Measurements from ENCODE around the gene GFM1. TPM values are rescaled to one million over a fixed set of nuclear protein-coding genes. Genes with fewer than 3 reads are reported as not detected.

Gene GFM1
- total RNA-seq, 4 donors from 2014 or later = 36.4 to 46.6 (median 39.0) TPM

- Histone ChIP-seq H3K36me3 (no peaks in the 10 kb centered on the region), H3K9me3 (peaks cover 0 to 7% (median 3%) of the 10 kb centered on the region in 4 donors), H3K4me1 (no peaks in the 10 kb centered on the region), H3K4me3 (no peak overlapping the region), H3K27me3 (no peaks in the 10 kb centered on the region), H3K27ac (replicated peaks in 1 of 4) (no peak overlapping the region)
- DNase-seq (ENCODE audit: extremely low spot score) = no peak
- intact Hi-C loops (cut with DNase I) = no loop called here
- TF ChIP-seq POLR2A (IDR thresholded peaks at IDR 0.05; ENCODE audit: low read depth) (no peak), CTCF (IDR thresholded peaks at IDR 0.05) (no peak), POLR2AphosphoS5 (IDR thresholded peaks at IDR 0.05) (no peak), EP300 (IDR thresholded peaks at IDR 0.05) (no peak)
- WGBS = 97% methylated on average over 1 of the region's 1 CpG
Measured at GRCh38 chr3:158625881-158626280, 18.4 kb upstream of the GFM1 start.

GRCh38 chr3:158631981-158632380, 12.3 kb upstream of the GFM1 start:
- TF ChIP-seq EP300 (IDR thresholded peaks at IDR 0.05) = no peak
- no peak for TF ChIP-seq POLR2A (IDR thresholded peaks at IDR 0.05; ENCODE audit: low read depth)
- no peak for TF ChIP-seq POLR2AphosphoS5 (IDR thresholded peaks at IDR 0.05)
- no peak for TF ChIP-seq CTCF (IDR thresholded peaks at IDR 0.05)
- DNase-seq (ENCODE audit: extremely low spot score) = no peak
- Histone ChIP-seq H3K27me3 (no peaks in the 10 kb centered on the region), H3K9me3 (no peaks in the 10 kb centered on the region), H3K36me3 (no peaks in the 10 kb centered on the region), H3K4me1 (no peaks in the 10 kb centered on the region), H3K4me3 (no peak overlapping the region), H3K27ac (replicated peaks in 1 of 4) (no peak overlapping the region)
- intact Hi-C loops (cut with DNase I) = no loop called here

- no peak for TF ChIP-seq POLR2A (IDR thresholded peaks at IDR 0.05; ENCODE audit: low read depth)
- DNase-seq (ENCODE audit: extremely low spot score) = no peak
- H3K4me1 ChIP-seq = peaks cover 7 to 14% (median 10%) of the 10 kb centered on the region in 4 donors
- H3K36me3 ChIP-seq = no peaks in the 10 kb centered on the region
- H3K27ac ChIP-seq (replicated peaks in 1 of 4) = no peak overlapping the region
- H3K9me3 ChIP-seq = no peaks in the 10 kb centered on the region
- 82% methylated on average over 7 of the region's 7 CpGs for WGBS
- H3K4me3 ChIP-seq = no peak overlapping the region
- no peaks in the 10 kb centered on the region for H3K27me3 ChIP-seq
- intact Hi-C loops (cut with DNase I) = no loop called here
Measured at GRCh38 chr3:158640646-158641045, 3.7 kb upstream of the GFM1 start.

GRCh38 chr3:158642005-158642404, 2.3 kb upstream of the GFM1 start:
- intact Hi-C loops (cut with DNase I) = no loop called here
- Histone ChIP-seq H3K36me3 (peaks cover 0 to 10% (median 7%) of the 10 kb centered on the region in 4 donors), H3K9me3 (no peaks in the 10 kb centered on the region), H3K4me3 (no peak overlapping the region), H3K4me1 (peaks cover 13 to 27% (median 23%) of the 10 kb centered on the region in 4 donors), H3K27ac (replicated peaks in 1 of 4) (no peak overlapping the region), H3K27me3 (no peaks in the 10 kb centered on the region)
- no peak for DNase-seq (ENCODE audit: extremely low spot score)
- 83% methylated on average over 7 of the region's 7 CpGs for WGBS
- TF ChIP-seq EP300 (IDR thresholded peaks at IDR 0.05) (no peak), CTCF (IDR thresholded peaks at IDR 0.05) (no peak), POLR2A (IDR thresholded peaks at IDR 0.05; ENCODE audit: low read depth) (no peak), POLR2AphosphoS5 (IDR thresholded peaks at IDR 0.05) (no peak)

GRCh38 chr3:158642474-158643210, 1.7 kb upstream of the GFM1 start:
- Histone ChIP-seq H3K27ac (replicated peaks in 1 of 4) (no peak overlapping the region), H3K36me3 (peaks cover 0 to 16% (median 10%) of the 10 kb centered on the region in 4 donors), H3K4me3 (no peak overlapping the region), H3K9me3 (no peaks in the 10 kb centered on the region), H3K4me1 (peaks cover 13 to 30% (median 23%) of the 10 kb centered on the region in 4 donors), H3K27me3 (no peaks in the 10 kb centered on the region)
- intact Hi-C loops (cut with DNase I) = no loop called here
- no peak for TF ChIP-seq EP300 (IDR thresholded peaks at IDR 0.05)
- TF ChIP-seq POLR2AphosphoS5 (IDR thresholded peaks at IDR 0.05) = no peak
- no peak for TF ChIP-seq CTCF (IDR thresholded peaks at IDR 0.05)
- no peak for TF ChIP-seq POLR2A (IDR thresholded peaks at IDR 0.05; ENCODE audit: low read depth)
- 80% methylated on average over 6 of the region's 6 CpGs for WGBS
- DNase-seq (ENCODE audit: extremely low spot score) = no peak
